Endothelial cell of umbilical vein (primary cell): Measurements from ENCODE around the gene DEPDC1. TPM values are rescaled to one million over a fixed set of nuclear protein-coding genes. Genes with fewer than 3 reads are reported as not detected.
A peak's percentile ranks its signal among the peaks of the same experiment; 100 is the strongest.

Experiments used
- BruUV-seq: library from RNA; stranded (reverse); fragments of 400-500 nt; replicated peaks from 2 replicates; lab custom pipeline; 2021; lab: Mats Ljungman, UMichigan
- CTCF ChIA-PET: fragments of 300-600, 350-600 bp; sonication (Branson Sonifier 250); formaldehyde crosslinking; loops from one replicate; lab custom pipeline; 2021; ENCODE audit warnings: antibody characterized with exemption, inconsistent platforms; lab: Charles Lee
- POLR2A ChIA-PET: fragments of 300-600, 350-600 bp; sonication (Branson Sonifier 250); formaldehyde crosslinking; loops from one replicate; lab custom pipeline; 2021; ENCODE audit warnings: antibody characterized with exemption, inconsistent platforms; lab: Charles Lee
- DNase-seq: peaks from one replicate; pipeline ENCODE4 v3.0.0-alpha.2; 2011; ENCODE audit warnings: low read depth, low spot score
- FAIRE-seq: peaks from 2 replicates; lab custom pipeline; 2011; peaks lifted over from hg19 to GRCh38; lab: Jason Lieb, UNC
- H2AFZ ChIP-seq: 2 replicates; pipeline ENCODE4 v1.6.0; 2012; ENCODE audit warnings: low read depth, low read length, control low read depth, inconsistent platforms
- H3K27ac ChIP-seq: 2 replicates; pipeline ENCODE4 v1.5.1; 2011; ENCODE audit warnings: low read depth, mild to moderate bottlenecking, control low read depth, low read length, moderate library complexity; ENCODE audit not compliant: insufficient read depth
- H3K27me3 ChIP-seq, 2 experiments: 2 replicates each; pipeline versions ENCODE4 v1.6.0 to v1.6.1; 2011; ENCODE audit warnings: low read length in 2 of 2, mixed read lengths in 1 of 2; ENCODE audit not compliant: control insufficient read depth in 2 of 2, insufficient read depth in 2 of 2
- H3K36me3 ChIP-seq, 2 experiments: 2 replicates in 1 of 2; 3 replicates in 1 of 2; pipeline ENCODE4 v1.5.1; 2011; ENCODE audit warnings: low read length in 2 of 2, mild to moderate bottlenecking in 1 of 2, moderate library complexity in 1 of 2; ENCODE audit not compliant: control insufficient read depth in 2 of 2, insufficient read depth in 2 of 2; ENCODE audit errors: extremely low read depth in 1 of 2
- H3K4me1 ChIP-seq: 3 replicates; pipeline ENCODE4 v1.5.1; 2011; ENCODE audit warnings: mild to moderate bottlenecking, low read length; ENCODE audit not compliant: control insufficient read depth, insufficient read depth; ENCODE audit errors: extremely low read depth
- H3K4me2 ChIP-seq: 2 replicates; pipeline ENCODE4 v1.6.1; 2011; ENCODE audit warnings: low read length, control low read depth, mixed read lengths; ENCODE audit not compliant: insufficient read depth
- H3K4me3 ChIP-seq, 3 experiments: fragments of 200-600 bp in 1 of 3; sonication (generic), shearing (Covaris generic) in 1 of 3; replicated peaks in 1 of 3; 2 replicates each; pipeline ENCODE4 v1.5.1; 2011 to 2016; ENCODE audit warnings: control low read depth in 3 of 3, low read length in 3 of 3, mild to moderate bottlenecking in 2 of 3, inconsistent platforms in 1 of 3, low read depth in 1 of 3, moderate library complexity in 1 of 3; ENCODE audit not compliant: insufficient read depth in 1 of 3
- H3K79me2 ChIP-seq: 2 replicates; pipeline ENCODE4 v1.6.0; 2012; ENCODE audit warnings: low read length, inconsistent platforms; ENCODE audit not compliant: control insufficient read depth, insufficient read depth
- H3K9ac ChIP-seq: replicated peaks from 2 replicates; pipeline ENCODE3; 2011; ENCODE audit warnings: low read length, control low read depth; ENCODE audit not compliant: insufficient read depth; ENCODE audit errors: extremely low read depth
- H3K9me1 ChIP-seq: replicated peaks from 3 replicates; pipeline ENCODE4 v1.6.0; 2011; ENCODE audit warnings: mild to moderate bottlenecking, low read length; ENCODE audit not compliant: control insufficient read depth, insufficient read depth; ENCODE audit errors: extremely low read depth
- H3K9me3 ChIP-seq: replicated peaks from 2 replicates; pipeline ENCODE4 v1.5.1; 2012; ENCODE audit warnings: low read length, inconsistent platforms; ENCODE audit not compliant: control insufficient read depth, insufficient read depth
- H4K20me1 ChIP-seq: replicated peaks from 2 replicates; pipeline ENCODE3; 2011; ENCODE audit warnings: mild to moderate bottlenecking, low read length; ENCODE audit not compliant: control insufficient read depth, insufficient read depth; ENCODE audit errors: extremely low read depth
- EZH2 ChIP-seq: IDR thresholded peaks from 2 replicates; pipeline ENCODE4 v1.6.1; 2012; ENCODE audit warnings: borderline replicate concordance, low read depth, mild to moderate bottlenecking, moderate library complexity, low read length, inconsistent platforms; ENCODE audit not compliant: severe bottlenecking
- FOS ChIP-seq: IDR thresholded peaks from 2 replicates; pipeline ENCODE4 v1.6.1; 2011; ENCODE audit warnings: mild to moderate bottlenecking, low read length, moderate library complexity, borderline replicate concordance; ENCODE audit not compliant: insufficient read depth
- GATA2 ChIP-seq: IDR thresholded peaks from 2 replicates; pipeline ENCODE4 v1.7.0; 2011; ENCODE audit warnings: low read depth, mild to moderate bottlenecking, moderate library complexity, mixed read lengths, low read length; ENCODE audit not compliant: insufficient read length, insufficient read depth
- JUN ChIP-seq: IDR thresholded peaks from 2 replicates; pipeline ENCODE4 v1.6.1; 2011; ENCODE audit warnings: borderline replicate concordance, low read depth; ENCODE audit not compliant: insufficient read length, insufficient read depth
- MYC ChIP-seq: IDR thresholded peaks from one replicate; pipeline ENCODE4 v1.6.1; 2011; ENCODE audit warnings: mild to moderate bottlenecking, low read depth, low read length
- POLR2A ChIP-seq: IDR thresholded peaks from 2 replicates; pipeline ENCODE4 v1.6.1; 2012; ENCODE audit warnings: low read depth, mild to moderate bottlenecking, control low read depth, low read length
- POLR2AphosphoS5 ChIP-seq: IDR thresholded peaks from 2 replicates; pipeline ENCODE4 v1.6.1; 2012; ENCODE audit warnings: low read depth, mild to moderate bottlenecking, control low read depth, low read length, moderate library complexity; ENCODE audit not compliant: insufficient read depth
- dilution Hi-C: fragments of 300-500 bp; cut with MboI; formaldehyde crosslinking; loops from one replicate; pipeline ENCODE4 v1.15.0; 2019; ENCODE audit warnings: low sequenced_read_pairs; ENCODE audit not compliant: extremely low pct_ligation_motif_present
- intact Hi-C: fragments of 100-400 bp; cut with micrococcal nuclease; formaldehyde crosslinking; loops from one replicate; pipeline ENCODE4 v1.10.0; 2022
- polyA plus RNA-seq, 4 experiments: library from polyadenylated mRNA; depleted of rRNA in 3 of 4; stranded (reverse) in 3 of 4; unstranded in 1 of 4; fragments of >200 nt; gene quantifications; 2 replicates each; pipeline versions ENCODE4 v1.2.1 to v1.2.3, GENCODE V29; 2011 to 2012; ENCODE audit warnings: missing spikeins in 1 of 4
- total RNA-seq: library from RNA; stranded (reverse); gene quantifications from 2 replicates; pipeline ENCODE4 v1.2.3, GENCODE V29; 2021
- TF ChIP-seq, protein P1 (sequence below): IDR thresholded peaks from 2 replicates; pipeline ENCODE4 v1.6.1; 2011; ENCODE audit not compliant: insufficient read depth, insufficient read length
- TF ChIP-seq, protein P2 (sequence below), 2 donors: IDR thresholded peaks; 1 replicate in 1 of 2; 2 replicates in 1 of 2; pipeline ENCODE4 v1.5.1; 2011; ENCODE audit warnings: low read length in 2 of 2, mild to moderate bottlenecking in 2 of 2, moderate library complexity in 2 of 2, control low read depth in 1 of 2, inconsistent platforms in 1 of 2, low read depth in 1 of 2; ENCODE audit not compliant: insufficient read depth in 1 of 2; ENCODE audit errors: extremely low read depth in 1 of 2

Gene DEPDC1
- total and polyA plus RNA-seq, 2 donors (not counting 3 experiments of a cell fraction or from before 2014, with no cell fraction given), result 5.5 to 30.4 TPM

DNA sequence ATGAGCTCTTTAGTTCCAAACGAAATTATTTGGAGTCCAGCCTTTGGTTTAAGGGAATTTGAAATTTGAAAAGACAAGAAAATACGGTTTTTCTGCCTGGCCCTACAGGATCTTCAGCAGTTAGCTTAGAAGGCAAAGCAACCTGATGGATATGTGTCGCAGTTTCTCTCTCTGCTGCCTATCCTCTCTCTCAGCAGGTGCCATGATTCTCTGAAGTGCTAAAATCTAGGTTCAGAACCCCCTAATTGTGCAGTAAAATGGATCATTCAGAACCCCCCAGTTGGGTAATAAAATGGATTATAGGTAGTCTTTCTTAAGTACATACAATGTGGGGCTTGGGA, 446 bp upstream of the DEPDC1 start:
- intact Hi-C loops, result loop anchor here (1.0 to 10.0 kb wide), 7 partner anchors 21 to 1857 kb away; partner anchors contain the start of genes ANKRD13C, LRRC7 and WLS
- H3K4me1 ChIP-seq, result peaks cover 22% of the 10 kb centered on the region
- FAIRE-seq, result no peak
- H3K4me3 ChIP-seq, result peak overlapping the region; percentile 1 to 99 (median 60)
- dilution Hi-C loops, result no loop called here
- peaks cover 32% of the 10 kb centered on the region for H3K79me2 ChIP-seq
- TSS peak; percentile 42 for BruUV-seq
- H3K9me1 ChIP-seq, result no peaks in the 10 kb centered on the region
- H3K36me3 ChIP-seq, result peaks cover 0 to 5% of the 10 kb centered on the region in 2 experiments
- H3K9me3 ChIP-seq, result no peaks in the 10 kb centered on the region
- POLR2A ChIA-PET, result no interaction called here
- CTCF ChIA-PET, result interaction anchor here (0.7 to 1.6 kb wide), 11 partner anchors 9 to 1241 kb away, joined by 3 to 7 read pairs (median 3); no protein-coding TSS in a partner anchor
- H3K27me3 ChIP-seq, result no peaks in the 10 kb centered on the region
- peak overlapping the region; percentile 97 for H3K9ac ChIP-seq
- no peaks in the 10 kb centered on the region for H4K20me1 ChIP-seq
- peak overlapping the region; percentile 50 for H2AFZ ChIP-seq
- no peak for DNase-seq
- peak overlapping the region; percentile 72 for H3K4me2 ChIP-seq
- no peak for TF ChIP-seq GATA2
- TF ChIP-seq POLR2AphosphoS5, result no peak
- TF ChIP-seq MYC, result no peak
- TF ChIP-seq EZH2, result no peak
- TF ChIP-seq POLR2A, result no peak
- no peak for TF ChIP-seq FOS
- TF ChIP-seq, protein P1, sequence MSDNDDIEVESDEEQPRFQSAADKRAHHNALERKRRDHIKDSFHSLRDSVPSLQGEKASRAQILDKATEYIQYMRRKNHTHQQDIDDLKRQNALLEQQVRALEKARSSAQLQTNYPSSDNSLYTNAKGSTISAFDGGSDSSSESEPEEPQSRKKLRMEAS, result no peak
- no peak for TF ChIP-seq JUN
- TF ChIP-seq, protein P2, sequence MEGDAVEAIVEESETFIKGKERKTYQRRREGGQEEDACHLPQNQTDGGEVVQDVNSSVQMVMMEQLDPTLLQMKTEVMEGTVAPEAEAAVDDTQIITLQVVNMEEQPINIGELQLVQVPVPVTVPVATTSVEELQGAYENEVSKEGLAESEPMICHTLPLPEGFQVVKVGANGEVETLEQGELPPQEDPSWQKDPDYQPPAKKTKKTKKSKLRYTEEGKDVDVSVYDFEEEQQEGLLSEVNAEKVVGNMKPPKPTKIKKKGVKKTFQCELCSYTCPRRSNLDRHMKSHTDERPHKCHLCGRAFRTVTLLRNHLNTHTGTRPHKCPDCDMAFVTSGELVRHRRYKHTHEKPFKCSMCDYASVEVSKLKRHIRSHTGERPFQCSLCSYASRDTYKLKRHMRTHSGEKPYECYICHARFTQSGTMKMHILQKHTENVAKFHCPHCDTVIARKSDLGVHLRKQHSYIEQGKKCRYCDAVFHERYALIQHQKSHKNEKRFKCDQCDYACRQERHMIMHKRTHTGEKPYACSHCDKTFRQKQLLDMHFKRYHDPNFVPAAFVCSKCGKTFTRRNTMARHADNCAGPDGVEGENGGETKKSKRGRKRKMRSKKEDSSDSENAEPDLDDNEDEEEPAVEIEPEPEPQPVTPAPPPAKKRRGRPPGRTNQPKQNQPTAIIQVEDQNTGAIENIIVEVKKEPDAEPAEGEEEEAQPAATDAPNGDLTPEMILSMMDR (IDR thresholded peaks at IDR 0.05; ENCODE audit: extremely low read depth in 1 of 2, insufficient read depth in 1 of 2, low read depth in 1 of 2, low read length in 2 of 2), result no peak
- no peak overlapping the region for H3K27ac ChIP-seq
